PFSK-1 (cell line): ENCODE measurements around the gene UBL4B.

ENCODE experiments used
- FOXP2 ChIP-seq: optimal IDR thresholded peaks from 2 replicates; pipeline ENCODE3; 2011; ENCODE audit warnings: borderline replicate concordance, control low read depth, inconsistent platforms; ENCODE audit not compliant: insufficient read depth; ENCODE audit errors: extremely low read length, extremely low read depth
- POLR2AphosphoS5 ChIP-seq: IDR thresholded peaks from 2 replicates; pipeline ENCODE4 v1.6.1; 2012; ENCODE audit warnings: low read depth, mild to moderate bottlenecking, control low read depth, low read length, moderate library complexity
- REST ChIP-seq, 2 experiments: IDR thresholded peaks; 2 replicates each; pipeline versions ENCODE4 v1.6.1 to v1.8.0; 2011 to 2012; ENCODE audit warnings: low read depth in 2 of 2, low read length in 2 of 2, control low read depth in 1 of 2, inconsistent platforms in 1 of 2, mild to moderate bottlenecking in 1 of 2, moderate library complexity in 1 of 2; ENCODE audit not compliant: insufficient read depth in 1 of 2
- SIN3A ChIP-seq: IDR thresholded peaks from 2 replicates; pipeline ENCODE4 v1.6.1; 2012; ENCODE audit warnings: mild to moderate bottlenecking, low read length, moderate library complexity, borderline replicate concordance; ENCODE audit not compliant: insufficient read depth
- TAF1 ChIP-seq: IDR thresholded peaks from 2 replicates; pipeline ENCODE4 v1.6.1; 2012; ENCODE audit warnings: low read length, control low read depth, borderline replicate concordance; ENCODE audit not compliant: insufficient read depth

The UBL4B gene

GRCh38 chr1:110070282-110070669 lies 42.0 kb upstream of the UBL4B start:
- TF ChIP-seq TAF1 (no peak), REST (IDR thresholded peaks at IDR 0.05; ENCODE audit: insufficient read depth in 1 of 2, low read depth in 2 of 2, low read length in 2 of 2) (no peak), SIN3A (no peak), POLR2AphosphoS5 (no peak), FOXP2 (no peak)

GRCh38 chr1:110070671-110071242 lies 41.5 kb upstream of the UBL4B start, which contains the start of gene ALX3:
ALX3 (minus strand) TSS chr1:110070672; CDS start chr1:110070612, 60 bp downstream.
- TF ChIP-seq SIN3A (no peak), REST (IDR thresholded peaks at IDR 0.05; ENCODE audit: insufficient read depth in 1 of 2, low read depth in 2 of 2, low read length in 2 of 2) (no peak), FOXP2 (no peak)

- TF ChIP-seq FOXP2 (no peak), TAF1 (no peak), SIN3A (no peak), REST (IDR thresholded peaks at IDR 0.05; ENCODE audit: insufficient read depth in 1 of 2, low read depth in 2 of 2, low read length in 2 of 2) (no peak), POLR2AphosphoS5 (no peak)
Measured at GRCh38 chr1:110074166-110074565, 38.1 kb upstream of the UBL4B start.

DNA sequence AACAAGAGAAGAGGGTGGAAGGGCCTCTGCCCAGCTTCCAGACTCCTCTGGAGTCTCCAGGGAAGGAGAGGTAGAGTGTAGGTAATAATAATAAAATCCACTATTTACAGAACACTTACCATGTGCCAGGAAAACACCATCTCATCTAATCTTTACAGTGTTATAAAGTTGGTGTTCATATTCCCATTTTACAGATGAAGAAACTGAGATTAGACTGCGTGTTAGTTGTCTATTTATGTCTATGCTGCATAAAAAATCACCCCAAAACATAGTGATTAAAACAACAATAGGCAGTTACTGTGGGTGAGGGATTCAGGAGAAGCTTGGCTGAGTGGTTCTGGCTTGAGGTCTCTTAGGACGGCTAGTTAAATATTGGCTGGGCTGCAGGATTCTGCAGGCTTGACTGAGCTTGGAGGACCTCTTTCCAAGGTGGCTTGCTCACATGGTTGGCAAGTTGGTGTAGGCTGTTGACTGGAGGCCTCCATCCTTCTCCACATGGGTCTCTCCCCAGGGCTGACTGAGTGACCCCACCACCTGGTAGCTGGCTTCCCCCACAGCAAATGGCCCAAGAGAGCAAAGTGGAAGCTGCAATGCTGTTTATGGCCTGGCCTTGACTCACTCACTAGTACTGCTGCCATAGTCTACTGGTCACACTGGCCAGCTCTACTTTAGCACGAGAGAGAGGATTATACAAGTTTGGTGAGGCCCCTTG lies 35.3 kb upstream of the UBL4B start:
- TF ChIP-seq POLR2AphosphoS5 (no peak), FOXP2 (no peak)

DNA sequence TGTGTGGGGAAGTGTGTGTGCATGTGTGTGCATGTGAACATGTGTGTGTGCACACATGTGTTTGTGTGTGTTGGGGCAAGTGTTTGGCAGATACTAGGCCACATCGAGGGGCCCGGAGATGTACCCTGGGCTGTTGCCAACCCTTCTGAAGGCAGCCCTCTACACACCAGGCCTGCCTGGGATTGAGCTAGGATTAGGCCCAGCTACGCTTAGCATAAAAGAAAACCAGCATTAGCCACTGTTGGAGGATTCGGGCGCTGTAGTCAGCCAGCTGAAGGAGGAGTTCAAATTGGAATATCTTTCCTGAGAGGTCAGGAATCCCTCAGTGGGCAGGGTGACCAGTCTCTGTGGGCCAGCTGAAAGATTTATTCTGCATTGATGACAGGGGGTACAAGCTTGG lies 31.2 kb upstream of the UBL4B start:
- no peak for TF ChIP-seq TAF1
- TF ChIP-seq POLR2AphosphoS5 = no peak
- TF ChIP-seq SIN3A = no peak
- TF ChIP-seq FOXP2 = no peak
- no peak for TF ChIP-seq REST (IDR thresholded peaks at IDR 0.05; ENCODE audit: insufficient read depth in 1 of 2, low read depth in 2 of 2, low read length in 2 of 2)
